COR-L47 (cell line): ENCODE data around the gene FIG4.
"Not testable (repeated sequence)": the region's sequence is repeated elsewhere in the genome, so short reads cannot be mapped to it uniquely, and the experiment has no call there.

Source experiments
- DNase-seq: peaks from one replicate; lab custom pipeline; 2025; lab: John Stamatoyannopoulos, UW

The FIG4 gene

GRCh38 chr6:109853951-109854350 is 162.9 kb downstream of the FIG4 start:
- DNase-seq, result no peak

GRCh38 chr6:109854541-109855308 is 163.6 kb downstream of the FIG4 start:
- DNase-seq, result no peak

GRCh38 chr6:109855476-109856040 is 164.5 kb downstream of the FIG4 start:
- DNase-seq, result not testable (repeated sequence)

- DNase-seq, result no peak
These were observed 170.8 kb downstream of the FIG4 start for GRCh38 chr6:109861946-109862345.

GRCh38 chr6:109864050-109864449 is 173.0 kb downstream of the FIG4 start:
- DNase-seq, result no peak

GRCh38 chr6:109865968-109866367 is 174.9 kb downstream of the FIG4 start:
- no peak for DNase-seq

- no peak for DNase-seq
These were observed 176.2 kb downstream of the FIG4 start for GRCh38 chr6:109867009-109867969.

- DNase-seq, result no peak
These were observed 176.9 kb downstream of the FIG4 start for GRCh38 chr6:109867970-109868358.

GRCh38 chr6:109869398-109870088 is 178.4 kb downstream of the FIG4 start:
- DNase-seq, result not testable (repeated sequence)

- DNase-seq, result no peak
These were observed 179.0 kb downstream of the FIG4 start for GRCh38 chr6:109870089-109870410.

GRCh38 chr6:109872549-109872948 is 181.5 kb downstream of the FIG4 start:
- no peak for DNase-seq

GRCh38 chr6:109872968-109873545 is 182.0 kb downstream of the FIG4 start:
- DNase-seq, result no peak

GRCh38 chr6:109874086-109874485 is 183.0 kb downstream of the FIG4 start:
- DNase-seq, result no peak

- DNase-seq, result no peak
These were observed 183.5 kb downstream of the FIG4 start for GRCh38 chr6:109874621-109875020.
